IPS-15b (cell line): ENCODE results near the gene BTBD17.
A peak's percentile ranks its signal among the peaks of the same experiment; 100 is the strongest.

ENCODE experiments used
- H3K27me3 ChIP-seq: one replicate; pipeline ENCODE4 v1.6.1; 2013; ENCODE audit warnings: low read length; ENCODE audit not compliant: control insufficient read depth, insufficient read depth
- H3K36me3 ChIP-seq: one replicate; pipeline ENCODE4 v1.6.1; 2013; ENCODE audit warnings: low read length; ENCODE audit not compliant: control insufficient read depth, insufficient read depth
- H3K4me1 ChIP-seq: one replicate; pipeline ENCODE4 v1.6.1; 2013; ENCODE audit warnings: mild to moderate bottlenecking, low read length; ENCODE audit not compliant: control insufficient read depth, insufficient read depth
- H3K4me3 ChIP-seq: one replicate; pipeline ENCODE4 v1.5.1; 2013; ENCODE audit warnings: low read depth, low read length
- H3K9ac ChIP-seq: one replicate; pipeline ENCODE4 v1.6.1; 2013; ENCODE audit warnings: low read depth, mild to moderate bottlenecking, low read length
- H3K9me3 ChIP-seq: one replicate; pipeline ENCODE4 v1.6.1; 2013; ENCODE audit warnings: mild to moderate bottlenecking, low read length; ENCODE audit not compliant: control insufficient read depth, insufficient read depth

BTBD17 gene

DNA sequence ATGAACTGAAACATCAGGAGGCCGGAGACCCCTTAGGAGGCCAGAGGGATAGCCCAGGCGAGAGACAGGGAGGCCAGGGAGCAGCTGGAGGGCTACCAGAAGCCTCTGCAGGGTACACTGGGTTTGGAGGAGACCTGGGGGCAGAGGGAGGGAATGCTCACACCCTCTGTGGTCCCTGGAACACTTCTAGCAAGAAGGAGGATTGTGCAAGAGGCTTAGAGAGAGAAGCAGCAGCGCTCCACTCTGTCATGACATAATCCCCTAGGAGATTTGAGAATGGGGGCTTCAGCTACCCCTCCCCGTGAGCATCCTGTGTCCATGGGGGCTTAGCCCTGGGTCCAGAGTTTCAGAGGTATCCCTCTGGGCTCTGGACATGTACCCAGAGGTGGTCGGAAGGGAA lies 21.5 kb upstream of the BTBD17 start:
- H3K27me3 ChIP-seq, result no peaks in the 10 kb centered on the region

DNA sequence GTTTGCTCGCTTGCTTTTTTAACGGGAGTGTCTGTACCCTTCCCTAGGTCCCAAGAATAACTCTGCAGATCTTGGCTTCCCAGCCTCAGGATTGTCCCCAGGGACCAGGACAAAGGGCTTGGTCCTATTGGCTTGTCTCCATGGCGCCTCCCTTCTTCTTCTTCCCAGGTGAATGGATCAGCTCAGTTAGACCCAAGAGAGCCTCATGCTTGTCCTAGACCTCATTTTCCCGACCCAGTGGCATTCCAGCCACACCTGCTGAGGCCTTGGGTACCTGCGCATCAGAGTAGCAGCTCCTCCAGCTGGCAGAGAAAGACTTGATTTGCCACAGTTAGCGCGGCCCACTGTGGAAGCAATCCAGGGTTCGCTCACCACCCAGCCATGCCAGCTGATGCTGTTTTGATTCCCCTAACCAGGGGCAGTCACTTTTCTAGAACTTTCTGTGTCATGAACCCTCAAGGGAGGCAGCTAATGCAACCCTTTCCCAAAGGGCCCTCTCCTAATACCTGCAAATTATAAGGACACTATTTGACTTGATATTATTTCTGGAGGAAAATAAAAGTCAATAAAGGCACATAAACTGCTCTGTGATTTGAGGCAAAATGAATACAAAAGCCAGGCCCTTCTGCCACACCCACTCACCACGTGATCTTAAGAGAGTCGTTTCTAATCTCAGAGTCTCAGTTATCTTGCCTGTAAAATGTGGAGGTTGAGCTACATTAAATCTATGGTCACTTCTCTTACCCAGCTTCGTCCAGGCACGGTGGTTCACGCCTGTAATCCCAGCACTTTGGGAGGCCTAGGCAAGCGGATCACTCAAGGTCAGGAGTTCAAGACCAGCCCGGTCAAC lies 19.5 kb upstream of the BTBD17 start:
- no peak overlapping the region for H3K4me3 ChIP-seq
- no peak overlapping the region for H3K9ac ChIP-seq

More for the DNA sequence above, 21.5 kb upstream of the BTBD17 start:
- H3K4me1 ChIP-seq, result peaks cover 7% of the 10 kb centered on the region
- H3K9ac ChIP-seq, result no peak overlapping the region
- no peaks in the 10 kb centered on the region for H3K9me3 ChIP-seq
- no peaks in the 10 kb centered on the region for H3K36me3 ChIP-seq
- no peak overlapping the region for H3K4me3 ChIP-seq

DNA sequence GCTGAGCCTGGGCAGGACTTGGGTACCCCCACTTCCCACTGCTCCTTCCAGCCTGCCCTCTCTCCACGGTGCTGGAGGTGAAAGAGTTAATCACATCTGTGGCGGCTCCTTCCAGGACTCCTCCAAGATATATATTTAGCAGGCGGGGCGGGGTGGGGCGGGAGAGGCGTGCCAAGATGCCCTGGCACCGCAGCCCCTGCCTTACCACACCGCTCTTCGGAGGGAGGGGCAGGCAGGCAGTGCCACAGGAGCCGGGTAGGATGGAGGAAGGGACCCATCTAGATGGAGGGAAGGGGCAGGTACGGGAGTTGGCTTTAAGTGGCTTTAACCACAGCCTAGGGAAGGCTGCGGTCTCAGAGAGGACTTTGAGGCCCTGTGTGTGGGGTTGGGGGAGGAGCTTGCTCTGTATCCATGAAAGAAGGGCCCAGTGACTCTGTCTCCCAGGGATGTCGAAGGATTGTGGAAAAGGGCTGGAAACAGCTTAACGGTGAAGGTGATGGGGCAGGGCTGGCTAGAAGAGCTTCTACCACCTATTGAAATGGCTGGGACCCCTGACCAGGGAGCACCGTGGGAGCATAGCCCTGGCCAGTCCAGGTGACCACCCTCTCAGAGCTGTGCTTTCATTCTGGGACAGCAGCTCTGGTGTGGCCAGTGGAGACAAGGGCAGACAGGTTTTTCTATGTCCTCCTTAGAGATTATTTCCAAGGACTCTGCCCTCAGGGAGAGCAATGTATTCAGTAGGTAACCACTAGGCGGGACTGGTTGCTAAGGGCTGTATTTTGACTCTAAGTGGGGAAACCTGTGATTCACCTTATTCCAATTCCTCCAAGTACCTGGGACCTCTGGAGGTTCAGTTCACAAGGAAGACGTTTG lies 18.7 kb upstream of the BTBD17 start:
- H3K27me3 ChIP-seq, result no peaks in the 10 kb centered on the region
- H3K9ac ChIP-seq, result no peak overlapping the region
- H3K9me3 ChIP-seq, result no peaks in the 10 kb centered on the region
- peaks cover 4% of the 10 kb centered on the region for H3K4me1 ChIP-seq
- H3K36me3 ChIP-seq, result no peaks in the 10 kb centered on the region
- peak overlapping the region; percentile 41 for H3K4me3 ChIP-seq

More for the DNA sequence above, 19.5 kb upstream of the BTBD17 start:
- no peaks in the 10 kb centered on the region for H3K27me3 ChIP-seq
- no peaks in the 10 kb centered on the region for H3K36me3 ChIP-seq
- H3K4me1 ChIP-seq, result peaks cover 4% of the 10 kb centered on the region
- no peaks in the 10 kb centered on the region for H3K9me3 ChIP-seq

DNA sequence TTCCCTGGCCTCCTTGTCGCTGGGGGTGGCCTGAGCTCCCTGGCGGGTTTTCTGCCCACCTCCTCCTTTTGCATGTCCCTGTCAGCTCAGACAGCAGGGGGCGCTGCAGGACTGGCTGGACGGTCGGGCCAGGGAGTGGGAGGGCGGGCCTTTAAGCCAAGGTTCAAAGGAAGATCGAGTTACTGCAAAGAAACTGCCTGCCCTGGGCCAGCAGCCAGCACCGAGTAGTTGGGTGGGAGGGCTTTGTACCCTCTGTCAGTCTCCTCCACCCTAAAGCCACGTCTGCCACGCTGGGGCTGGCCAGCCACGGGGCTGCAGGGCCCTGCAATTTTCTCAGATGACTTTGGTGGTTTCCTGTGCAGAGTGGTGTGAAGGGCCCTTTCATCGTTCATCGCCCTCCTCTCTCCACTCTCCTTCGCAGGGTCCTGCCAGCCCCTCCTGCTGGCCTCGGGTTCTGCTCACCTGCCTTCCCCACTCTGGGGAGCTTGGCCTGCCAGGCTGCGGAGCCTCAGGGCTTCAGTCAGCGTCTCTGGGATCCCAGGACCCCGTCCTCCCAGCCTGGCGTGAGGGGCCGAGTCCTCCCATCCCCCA lies 17.9 kb upstream of the BTBD17 start:
- Histone ChIP-seq H3K9me3 (no peaks in the 10 kb centered on the region), H3K36me3 (no peaks in the 10 kb centered on the region), H3K4me3 (peak overlapping the region; percentile 41), H3K9ac (no peak overlapping the region), H3K4me1 (peaks cover 4% of the 10 kb centered on the region), H3K27me3 (no peaks in the 10 kb centered on the region)

DNA sequence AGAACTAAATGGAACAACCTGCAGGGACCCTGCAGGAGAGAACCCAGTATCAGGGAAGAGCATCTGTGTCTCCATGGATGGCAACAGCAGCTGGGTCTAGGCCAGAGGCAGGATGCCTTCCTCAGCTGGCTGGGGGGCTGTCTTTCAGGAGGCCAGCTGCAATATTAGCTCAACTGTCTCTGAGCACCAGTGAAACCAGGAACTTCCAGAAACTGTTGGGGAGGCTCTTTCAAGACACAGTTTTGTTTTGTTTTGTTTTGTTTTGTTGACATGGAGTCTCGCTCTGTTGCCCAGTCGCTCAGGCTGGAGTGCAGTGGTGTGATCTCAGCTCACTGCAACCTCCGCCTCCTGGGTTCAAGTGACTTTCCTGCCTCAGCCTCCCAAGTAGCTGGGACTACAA lies 13.2 kb upstream of the BTBD17 start:
- H3K27me3 ChIP-seq, result no peaks in the 10 kb centered on the region
- no peaks in the 10 kb centered on the region for H3K36me3 ChIP-seq
- no peak overlapping the region for H3K4me3 ChIP-seq
- no peaks in the 10 kb centered on the region for H3K9me3 ChIP-seq
- no peak overlapping the region for H3K9ac ChIP-seq
- no peaks in the 10 kb centered on the region for H3K4me1 ChIP-seq

DNA sequence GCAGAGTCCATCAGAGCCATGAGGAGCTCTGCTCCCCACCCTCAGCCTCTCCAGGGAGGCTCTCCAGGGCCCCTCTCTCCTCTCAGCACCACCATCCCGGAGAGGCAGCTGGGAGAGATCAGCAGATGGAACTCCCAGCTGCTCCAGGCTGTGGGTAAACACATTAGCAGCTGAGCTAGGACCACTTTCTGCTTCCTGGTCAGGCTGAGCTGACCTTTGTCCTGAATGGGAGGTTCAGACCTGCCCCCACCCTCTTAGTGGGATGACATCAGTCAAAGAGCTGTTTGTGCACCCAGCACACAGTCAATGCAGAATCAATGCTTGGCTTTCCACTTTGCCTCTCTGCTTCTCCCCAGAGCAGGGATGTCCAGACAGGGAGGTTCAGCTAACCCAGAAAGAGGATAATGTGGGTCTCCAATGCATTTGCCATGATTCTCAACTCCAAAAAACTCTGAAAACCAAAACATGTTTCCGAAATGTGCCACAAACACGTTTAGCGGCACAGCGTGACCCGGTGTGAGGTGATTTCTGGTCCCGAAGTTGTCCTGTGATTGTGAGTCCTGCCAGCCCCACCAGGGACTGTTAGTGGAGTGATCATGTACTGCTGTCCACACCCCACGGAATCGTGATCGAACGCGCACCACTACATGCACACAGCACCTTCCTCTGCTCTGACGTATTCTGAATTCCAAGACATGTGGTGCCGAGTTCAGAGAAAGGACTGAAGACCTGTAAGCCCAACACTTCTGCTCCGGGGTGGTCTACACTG lies 12.4 kb upstream of the BTBD17 start:
- no peak overlapping the region for H3K4me3 ChIP-seq
- no peaks in the 10 kb centered on the region for H3K27me3 ChIP-seq
- H3K9ac ChIP-seq, result no peak overlapping the region
- H3K4me1 ChIP-seq, result peaks cover under 1% of the 10 kb centered on the region
- H3K36me3 ChIP-seq, result no peaks in the 10 kb centered on the region
- no peaks in the 10 kb centered on the region for H3K9me3 ChIP-seq

DNA sequence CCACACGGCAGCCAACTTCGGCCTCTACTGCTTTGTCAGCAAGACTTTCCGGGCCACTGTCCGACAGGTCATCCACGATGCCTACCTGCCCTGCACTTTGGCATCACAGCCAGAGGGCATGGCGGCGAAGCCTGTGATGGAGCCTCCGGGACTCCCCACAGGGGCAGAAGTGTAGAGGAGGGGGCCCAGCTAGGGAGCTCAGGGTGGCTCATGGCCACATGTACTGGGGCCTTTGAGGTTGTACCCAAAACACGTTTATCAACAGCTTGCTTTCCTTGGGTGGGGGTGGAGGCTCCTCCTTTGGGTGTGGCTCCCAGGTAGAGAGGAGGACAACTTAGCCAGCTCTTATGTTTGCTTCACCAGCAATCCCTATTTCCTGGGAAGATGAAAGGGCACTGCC lies 10.8 kb upstream of the BTBD17 start:
- H3K9ac ChIP-seq, result no peak overlapping the region
- no peaks in the 10 kb centered on the region for H3K36me3 ChIP-seq
- H3K9me3 ChIP-seq, result no peaks in the 10 kb centered on the region
- peaks cover 3% of the 10 kb centered on the region for H3K4me1 ChIP-seq
- no peaks in the 10 kb centered on the region for H3K27me3 ChIP-seq
- H3K4me3 ChIP-seq, result no peak overlapping the region

DNA sequence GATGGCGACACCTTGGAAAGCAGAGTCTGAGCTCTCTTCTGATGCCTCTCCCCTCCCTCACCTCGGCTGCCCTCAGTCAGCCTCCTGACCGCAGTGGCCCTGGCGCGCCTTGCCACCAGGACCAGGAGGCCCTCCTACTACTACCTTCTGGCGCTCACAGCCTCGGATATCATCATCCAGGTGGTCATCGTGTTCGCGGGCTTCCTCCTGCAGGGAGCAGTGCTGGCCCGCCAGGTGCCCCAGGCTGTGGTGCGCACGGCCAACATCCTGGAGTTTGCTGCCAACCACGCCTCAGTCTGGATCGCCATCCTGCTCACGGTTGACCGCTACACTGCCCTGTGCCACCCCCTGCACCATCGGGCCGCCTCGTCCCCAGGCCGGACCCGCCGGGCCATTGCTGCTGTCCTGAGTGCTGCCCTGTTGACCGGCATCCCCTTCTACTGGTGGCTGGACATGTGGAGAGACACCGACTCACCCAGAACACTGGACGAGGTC lies 10.0 kb upstream of the BTBD17 start:
- Histone ChIP-seq H3K9me3 (no peaks in the 10 kb centered on the region), H3K4me3 (no peak overlapping the region), H3K4me1 (peaks cover 3% of the 10 kb centered on the region), H3K9ac (no peak overlapping the region), H3K27me3 (no peaks in the 10 kb centered on the region), H3K36me3 (no peaks in the 10 kb centered on the region)

DNA sequence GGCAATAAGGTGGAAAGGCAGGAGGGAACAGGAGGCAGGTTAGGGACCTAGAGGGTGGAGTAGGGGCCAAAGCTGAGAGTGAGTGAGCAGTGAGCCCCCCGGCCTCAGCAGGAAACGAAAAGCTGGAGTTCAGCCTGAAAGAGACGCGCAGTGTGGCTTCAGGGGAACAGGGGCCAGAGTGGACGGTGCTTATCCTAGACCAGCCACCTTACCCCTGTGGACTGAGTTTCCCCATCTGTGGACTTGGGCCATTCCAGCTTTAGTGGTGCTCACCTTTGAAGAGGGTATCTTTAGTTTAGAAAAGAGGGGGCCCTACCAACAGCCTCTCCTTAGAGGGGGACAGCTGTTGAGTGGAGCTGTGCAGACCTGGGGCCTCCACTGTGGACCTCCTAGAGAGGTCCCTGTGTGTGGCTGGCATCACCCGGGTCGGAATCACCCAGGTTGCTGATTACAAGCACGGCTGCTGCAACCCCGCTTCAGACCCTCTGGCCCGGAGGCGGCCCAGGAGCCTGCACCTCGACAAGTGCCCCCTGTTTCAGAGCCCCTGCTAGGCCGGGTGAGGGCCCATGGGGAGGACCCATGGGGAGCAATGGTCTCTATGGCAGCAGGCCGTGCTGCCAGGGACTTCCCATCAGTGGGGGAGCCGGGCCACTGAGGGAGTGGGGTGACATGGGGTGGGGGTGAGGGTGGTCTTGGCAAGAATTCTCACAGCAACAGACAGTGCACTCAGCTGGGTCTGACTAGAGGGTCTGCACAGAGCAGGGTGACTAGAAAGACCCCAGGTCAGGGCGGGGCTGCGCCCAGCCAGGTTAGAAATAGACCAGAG lies 8.2 kb upstream of the BTBD17 start:
- Histone ChIP-seq H3K9me3 (no peaks in the 10 kb centered on the region), H3K27me3 (no peaks in the 10 kb centered on the region), H3K4me3 (no peak overlapping the region), H3K36me3 (no peaks in the 10 kb centered on the region), H3K4me1 (peaks cover 3% of the 10 kb centered on the region), H3K9ac (no peak overlapping the region)

DNA sequence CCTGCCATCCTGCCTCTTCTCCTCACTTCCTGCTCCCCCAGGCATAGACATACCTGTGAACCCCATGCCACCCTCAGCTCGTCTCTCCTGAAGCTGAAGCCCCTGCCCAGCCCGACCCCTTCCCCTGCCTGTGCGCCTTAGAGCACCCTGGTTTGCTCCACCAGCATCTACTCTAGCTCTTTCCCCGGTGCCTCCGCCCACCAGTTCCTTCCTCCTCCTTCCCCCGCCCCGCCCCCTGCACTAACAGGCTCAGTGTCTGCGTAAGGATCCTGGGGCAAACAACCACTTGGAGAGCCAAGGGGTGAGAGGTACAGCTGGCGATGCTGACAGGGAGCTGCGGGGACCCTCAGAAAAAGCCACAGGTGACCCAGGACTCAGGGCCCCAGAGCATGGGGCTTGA lies 7.6 kb upstream of the BTBD17 start:
- Histone ChIP-seq H3K4me1 (peaks cover 3% of the 10 kb centered on the region), H3K9ac (no peak overlapping the region), H3K27me3 (no peaks in the 10 kb centered on the region), H3K9me3 (no peaks in the 10 kb centered on the region), H3K4me3 (no peak overlapping the region), H3K36me3 (no peaks in the 10 kb centered on the region)
